ENCODE measurements around the gene EARS2.

DNA sequence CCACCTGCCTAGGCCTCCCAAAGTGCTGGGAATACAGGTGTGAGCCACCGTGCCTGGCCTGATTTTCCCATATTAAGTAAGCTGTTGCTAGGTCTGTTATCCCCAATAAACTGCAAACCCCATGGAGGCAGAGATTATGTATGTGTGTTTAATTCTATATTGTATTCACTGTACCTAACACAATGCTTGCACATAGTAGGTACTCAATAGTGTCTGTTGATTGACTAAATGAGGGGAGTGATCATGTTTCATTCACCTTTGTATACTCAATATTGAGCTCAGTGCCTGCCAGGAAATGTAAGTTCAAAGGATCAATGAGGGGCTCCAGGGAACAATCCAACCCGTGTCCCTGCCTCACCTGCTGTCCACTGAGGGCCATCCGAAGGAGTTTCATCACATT, 32.3 kb downstream of the EARS2 start:
- TF ChIP-seq, protein P1, sequence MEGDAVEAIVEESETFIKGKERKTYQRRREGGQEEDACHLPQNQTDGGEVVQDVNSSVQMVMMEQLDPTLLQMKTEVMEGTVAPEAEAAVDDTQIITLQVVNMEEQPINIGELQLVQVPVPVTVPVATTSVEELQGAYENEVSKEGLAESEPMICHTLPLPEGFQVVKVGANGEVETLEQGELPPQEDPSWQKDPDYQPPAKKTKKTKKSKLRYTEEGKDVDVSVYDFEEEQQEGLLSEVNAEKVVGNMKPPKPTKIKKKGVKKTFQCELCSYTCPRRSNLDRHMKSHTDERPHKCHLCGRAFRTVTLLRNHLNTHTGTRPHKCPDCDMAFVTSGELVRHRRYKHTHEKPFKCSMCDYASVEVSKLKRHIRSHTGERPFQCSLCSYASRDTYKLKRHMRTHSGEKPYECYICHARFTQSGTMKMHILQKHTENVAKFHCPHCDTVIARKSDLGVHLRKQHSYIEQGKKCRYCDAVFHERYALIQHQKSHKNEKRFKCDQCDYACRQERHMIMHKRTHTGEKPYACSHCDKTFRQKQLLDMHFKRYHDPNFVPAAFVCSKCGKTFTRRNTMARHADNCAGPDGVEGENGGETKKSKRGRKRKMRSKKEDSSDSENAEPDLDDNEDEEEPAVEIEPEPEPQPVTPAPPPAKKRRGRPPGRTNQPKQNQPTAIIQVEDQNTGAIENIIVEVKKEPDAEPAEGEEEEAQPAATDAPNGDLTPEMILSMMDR (IDR thresholded peaks at IDR 0.05): no peak
- no peak for TF ChIP-seq ZFX (IDR thresholded peaks at IDR 0.05; ENCODE audit: borderline replicate concordance)

Data from 22Rv1 (cell line).